A549 (cell line): ENCODE measurements around the gene THBS2.

Experiments
- EHMT2 ChIP-seq: fragments of 200-600 bp; sonication (generic); IDR thresholded peaks from 2 replicates; pipeline ENCODE4 v1.6.1; 2016; ENCODE audit warnings: antibody characterized with exemption, low read depth, mild to moderate bottlenecking, moderate library complexity
- EP300 ChIP-seq, 2 experiments: fragments of >200 bp; sonication (Bioruptor Twin); formaldehyde crosslinking; IDR thresholded peaks; 2 replicates in 1 of 2; 3 replicates in 1 of 2; pipeline ENCODE4 v1.6.1; 2016 to 2017
- ESRRA ChIP-seq: fragments of 150-350 bp; IDR thresholded peaks from 2 replicates; pipeline ENCODE4 v1.6.1; 2014; ENCODE audit warnings: mild to moderate bottlenecking, low read length, borderline replicate concordance
- JUNB ChIP-seq: fragments of >200 bp; sonication (Bioruptor Twin); formaldehyde crosslinking; IDR thresholded peaks from 2 replicates; pipeline ENCODE4 v1.6.1; 2016
- MAX ChIP-seq: IDR thresholded peaks from 2 replicates; pipeline ENCODE4 v1.6.1; 2012
- NFE2L2 ChIP-seq: fragments of 150-350 bp; conservative IDR thresholded peaks from 2 replicates; pipeline ENCODE4 v1.6.1; 2014; ENCODE audit warnings: low read length
- POLR2A ChIP-seq: IDR thresholded peaks from 2 replicates; pipeline ENCODE4 v1.6.1; 2012; ENCODE audit warnings: mild to moderate bottlenecking, low read length
- RCOR1 ChIP-seq: fragments of 150-350 bp; IDR thresholded peaks from 2 replicates; pipeline ENCODE4 v1.6.1; 2014; ENCODE audit warnings: antibody characterized with exemption, low read length, low read depth
- ZC3H11A ChIP-seq: fragments of 450-650 bp; IDR thresholded peaks from 2 replicates; pipeline ENCODE4 v1.6.1; 2014; ENCODE audit warnings: antibody characterized with exemption, mild to moderate bottlenecking
- TF ChIP-seq, protein P1 (sequence below): fragments of >200 bp; sonication (Bioruptor Twin); formaldehyde crosslinking; IDR thresholded peaks from 2 replicates; pipeline ENCODE4 v1.6.1; 2016
- TF ChIP-seq, protein P2 (sequence below): fragments of >200 bp; sonication (Bioruptor Twin); formaldehyde crosslinking; IDR thresholded peaks from 3 replicates; pipeline ENCODE4 v1.5.1; 2016
- TF ChIP-seq, protein P3 (sequence below): fragments of 250-450 bp; sonication (Bioruptor Pico); IDR thresholded peaks from 2 replicates; pipeline ENCODE4 v1.5.0; 2021; ENCODE audit warnings: mild to moderate bottlenecking, moderate library complexity, borderline replicate concordance
- TF ChIP-seq, protein P4 (sequence below): fragments of 450-650 bp; IDR thresholded peaks from 2 replicates; pipeline ENCODE4 v1.6.1; 2014; ENCODE audit warnings: antibody characterized with exemption

DNA sequence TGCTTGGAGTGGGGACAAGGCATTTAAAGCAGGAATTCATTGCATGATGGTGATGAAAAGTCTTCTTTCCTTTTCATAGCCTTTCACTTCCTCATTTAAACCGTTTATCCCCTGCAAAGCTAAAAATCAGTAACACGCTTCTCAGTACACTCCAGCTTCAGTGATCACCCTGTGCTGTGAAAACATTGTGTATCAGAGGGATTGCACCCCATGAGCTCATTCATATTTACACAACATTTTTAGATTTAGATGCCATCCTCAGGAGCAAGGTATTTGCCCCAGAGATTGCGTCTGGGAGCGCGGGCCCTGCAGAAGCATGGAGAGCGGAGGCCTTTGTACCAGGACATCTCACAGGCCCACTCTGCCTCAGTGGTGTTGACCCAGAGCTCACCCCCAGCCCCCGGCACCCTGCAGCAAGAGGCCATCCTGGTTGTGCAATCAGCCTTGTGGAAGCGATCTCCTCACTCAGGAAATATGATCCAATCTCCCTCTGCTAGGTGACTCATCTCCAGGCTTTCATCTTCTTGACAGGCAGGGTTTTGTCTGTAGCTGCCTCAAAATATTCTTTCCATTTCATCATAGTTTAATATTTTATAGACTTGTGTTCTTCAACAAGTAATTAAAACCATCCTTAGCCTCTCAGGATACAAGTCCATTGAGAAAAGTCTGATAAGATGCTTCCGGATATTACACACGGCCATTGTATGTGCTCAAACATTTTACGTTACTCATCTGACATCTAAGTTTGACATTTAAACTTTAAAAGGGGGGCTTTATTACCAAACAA, 38.9 kb upstream of the THBS2 start:
- no peak for TF ChIP-seq POLR2A
- TF ChIP-seq, protein P1, sequence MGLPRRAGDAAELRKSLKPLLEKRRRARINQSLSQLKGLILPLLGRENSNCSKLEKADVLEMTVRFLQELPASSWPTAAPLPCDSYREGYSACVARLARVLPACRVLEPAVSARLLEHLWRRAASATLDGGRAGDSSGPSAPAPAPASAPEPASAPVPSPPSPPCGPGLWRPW, result peak; percentile 87
- peak; percentile 84 to 93; a peak in 3 of 5 replicates for TF ChIP-seq EP300 (IDR thresholded peaks at IDR 0.05)
- TF ChIP-seq, protein P2, sequence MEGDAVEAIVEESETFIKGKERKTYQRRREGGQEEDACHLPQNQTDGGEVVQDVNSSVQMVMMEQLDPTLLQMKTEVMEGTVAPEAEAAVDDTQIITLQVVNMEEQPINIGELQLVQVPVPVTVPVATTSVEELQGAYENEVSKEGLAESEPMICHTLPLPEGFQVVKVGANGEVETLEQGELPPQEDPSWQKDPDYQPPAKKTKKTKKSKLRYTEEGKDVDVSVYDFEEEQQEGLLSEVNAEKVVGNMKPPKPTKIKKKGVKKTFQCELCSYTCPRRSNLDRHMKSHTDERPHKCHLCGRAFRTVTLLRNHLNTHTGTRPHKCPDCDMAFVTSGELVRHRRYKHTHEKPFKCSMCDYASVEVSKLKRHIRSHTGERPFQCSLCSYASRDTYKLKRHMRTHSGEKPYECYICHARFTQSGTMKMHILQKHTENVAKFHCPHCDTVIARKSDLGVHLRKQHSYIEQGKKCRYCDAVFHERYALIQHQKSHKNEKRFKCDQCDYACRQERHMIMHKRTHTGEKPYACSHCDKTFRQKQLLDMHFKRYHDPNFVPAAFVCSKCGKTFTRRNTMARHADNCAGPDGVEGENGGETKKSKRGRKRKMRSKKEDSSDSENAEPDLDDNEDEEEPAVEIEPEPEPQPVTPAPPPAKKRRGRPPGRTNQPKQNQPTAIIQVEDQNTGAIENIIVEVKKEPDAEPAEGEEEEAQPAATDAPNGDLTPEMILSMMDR, result no peak
- TF ChIP-seq EHMT2, result no peak
- peak; percentile 78 for TF ChIP-seq MAX
- TF ChIP-seq ZC3H11A, result no peak
- peak; percentile 97 for TF ChIP-seq JUNB
- TF ChIP-seq, protein P3, sequence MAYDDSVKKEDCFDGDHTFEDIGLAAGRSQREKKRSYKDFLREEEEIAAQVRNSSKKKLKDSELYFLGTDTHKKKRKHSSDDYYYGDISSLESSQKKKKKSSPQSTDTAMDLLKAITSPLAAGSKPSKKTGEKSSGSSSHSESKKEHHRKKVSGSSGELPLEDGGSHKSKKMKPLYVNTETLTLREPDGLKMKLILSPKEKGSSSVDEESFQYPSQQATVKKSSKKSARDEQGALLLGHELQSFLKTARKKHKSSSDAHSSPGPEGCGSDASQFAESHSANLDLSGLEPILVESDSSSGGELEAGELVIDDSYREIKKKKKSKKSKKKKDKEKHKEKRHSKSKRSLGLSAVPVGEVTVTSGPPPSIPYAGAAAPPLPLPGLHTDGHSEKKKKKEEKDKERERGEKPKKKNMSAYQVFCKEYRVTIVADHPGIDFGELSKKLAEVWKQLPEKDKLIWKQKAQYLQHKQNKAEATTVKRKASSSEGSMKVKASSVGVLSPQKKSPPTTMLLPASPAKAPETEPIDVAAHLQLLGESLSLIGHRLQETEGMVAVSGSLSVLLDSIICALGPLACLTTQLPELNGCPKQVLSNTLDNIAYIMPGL (CRISPR knock-in tag), result no peak
- no peak for TF ChIP-seq ESRRA
- TF ChIP-seq RCOR1, result no peak
- TF ChIP-seq NFE2L2, result no peak
- TF ChIP-seq, protein P4, sequence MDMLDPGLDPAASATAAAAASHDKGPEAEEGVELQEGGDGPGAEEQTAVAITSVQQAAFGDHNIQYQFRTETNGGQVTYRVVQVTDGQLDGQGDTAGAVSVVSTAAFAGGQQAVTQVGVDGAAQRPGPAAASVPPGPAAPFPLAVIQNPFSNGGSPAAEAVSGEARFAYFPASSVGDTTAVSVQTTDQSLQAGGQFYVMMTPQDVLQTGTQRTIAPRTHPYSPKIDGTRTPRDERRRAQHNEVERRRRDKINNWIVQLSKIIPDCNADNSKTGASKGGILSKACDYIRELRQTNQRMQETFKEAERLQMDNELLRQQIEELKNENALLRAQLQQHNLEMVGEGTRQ, result no peak
